CD4-positive, alpha-beta T cell treated with Interferon gamma for 1 hour (primary cell): ENCODE results near the gene TNFAIP8L2.

ENCODE experiments used
- DNase-seq: peaks from one replicate; pipeline ENCODE4 v3.0.0-alpha.2; 2020

The TNFAIP8L2 gene

GRCh38 chr1:151156515-151156819 lies at the start of gene TNFAIP8L2:
Gene TNFAIP8L2, plus strand, starts transcription at chr1:151156649. Its CDS starts 2,049 bp downstream, at chr1:151158698.
- peak; percentile 70 for DNase-seq

GRCh38 chr1:151106894-151107293 lies 49.6 kb upstream of the TNFAIP8L2 start:
- DNase-seq: no peak

GRCh38 chr1:151108331-151108730 lies 48.1 kb upstream of the TNFAIP8L2 start:
- DNase-seq: no peak

DNA sequence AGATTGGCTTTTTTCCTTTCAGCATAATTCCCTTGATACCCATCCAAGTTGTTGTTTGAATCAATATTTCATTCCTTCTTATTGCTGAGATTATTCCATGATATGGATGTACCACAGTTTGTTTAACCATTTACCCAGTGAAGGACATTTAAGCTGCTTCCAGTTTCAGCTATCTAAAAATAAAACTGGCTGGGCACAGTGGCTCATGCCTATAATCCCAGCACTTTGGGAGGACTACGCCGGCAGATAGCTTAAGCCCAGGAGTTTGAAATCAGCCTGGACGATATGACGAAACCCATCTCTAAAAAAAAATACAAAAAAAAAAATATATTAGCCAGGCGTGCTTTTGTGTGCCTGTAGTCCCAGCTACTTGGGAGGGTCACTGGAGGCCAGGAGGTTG lies 42.6 kb upstream of the TNFAIP8L2 start:
- no peak for DNase-seq

GRCh38 chr1:151124763-151125403 lies 31.6 kb upstream of the TNFAIP8L2 start:
- no peak for DNase-seq

- DNase-seq: no peak
These were observed 27.6 kb upstream of the TNFAIP8L2 start for GRCh38 chr1:151128800-151129199.

- DNase-seq: peak; percentile 86
These were observed 25.4 kb upstream of the TNFAIP8L2 start for GRCh38 chr1:151130987-151131586.

- DNase-seq: no peak
These were observed 24.6 kb upstream of the TNFAIP8L2 start for GRCh38 chr1:151131701-151132334.

DNA sequence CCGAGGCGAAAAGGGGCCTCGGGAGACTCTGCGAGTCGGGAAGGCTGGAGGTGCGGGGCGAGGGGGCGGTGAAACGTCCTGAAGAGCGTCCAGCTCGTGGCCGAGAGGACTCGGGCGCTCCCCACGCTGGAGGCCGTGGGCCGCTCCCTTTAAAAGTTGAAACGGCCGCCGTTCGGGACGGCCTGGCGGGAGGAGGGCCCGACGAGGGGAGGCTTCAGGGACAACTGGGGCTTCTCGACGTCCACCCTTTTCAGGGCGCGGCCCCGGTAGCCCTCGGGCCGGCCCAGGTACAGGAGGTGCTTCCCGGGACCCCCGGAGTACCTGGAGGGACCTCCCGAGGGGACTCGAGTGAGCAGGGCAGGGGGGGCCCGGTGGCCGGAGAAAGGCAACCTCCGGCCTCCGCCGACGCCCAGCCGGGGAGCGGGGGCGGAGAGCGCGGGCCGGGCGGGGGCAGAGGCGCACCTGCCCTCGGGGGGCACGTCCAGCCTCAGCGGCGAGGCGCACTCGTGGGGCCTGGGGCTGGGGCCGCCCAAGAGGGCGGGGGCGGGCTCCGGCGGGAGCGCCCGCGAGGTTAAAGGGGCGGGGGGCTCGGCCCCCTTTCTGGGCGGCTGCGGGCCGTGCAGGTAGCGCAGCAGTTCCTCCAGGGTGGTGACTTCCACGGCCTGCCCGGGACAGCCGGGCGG lies 24.0 kb upstream of the TNFAIP8L2 start:
- DNase-seq: no peak

GRCh38 chr1:151133018-151133806 lies 23.2 kb upstream of the TNFAIP8L2 start:
- DNase-seq: no peak

- no peak for DNase-seq
These were observed 22.1 kb upstream of the TNFAIP8L2 start for GRCh38 chr1:151134396-151134795.

DNA sequence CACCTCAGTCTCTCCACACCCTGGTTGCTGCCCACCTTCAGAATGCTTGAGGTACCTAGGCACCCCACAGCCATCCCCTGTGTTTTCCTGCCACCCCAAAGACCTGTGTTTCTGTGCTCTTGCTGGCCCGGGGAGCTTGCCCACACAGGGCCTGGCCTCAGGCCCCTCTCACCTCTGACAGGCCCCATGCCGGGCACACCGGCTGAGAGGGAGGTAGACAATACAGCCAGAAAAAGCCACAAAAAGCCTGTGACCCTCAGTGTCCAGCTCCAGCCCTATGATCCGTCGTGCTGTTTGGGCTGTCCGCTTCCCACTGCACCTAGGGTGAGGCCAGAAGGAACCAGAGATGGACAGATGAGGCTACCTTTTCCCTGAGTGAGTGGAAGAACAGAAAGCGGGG lies 21.5 kb upstream of the TNFAIP8L2 start:
- no peak for DNase-seq

- DNase-seq: no peak
These were observed 20.7 kb upstream of the TNFAIP8L2 start for GRCh38 chr1:151135433-151136385.

- DNase-seq: no peak
These were observed 18.7 kb upstream of the TNFAIP8L2 start for GRCh38 chr1:151137789-151138188.

DNA sequence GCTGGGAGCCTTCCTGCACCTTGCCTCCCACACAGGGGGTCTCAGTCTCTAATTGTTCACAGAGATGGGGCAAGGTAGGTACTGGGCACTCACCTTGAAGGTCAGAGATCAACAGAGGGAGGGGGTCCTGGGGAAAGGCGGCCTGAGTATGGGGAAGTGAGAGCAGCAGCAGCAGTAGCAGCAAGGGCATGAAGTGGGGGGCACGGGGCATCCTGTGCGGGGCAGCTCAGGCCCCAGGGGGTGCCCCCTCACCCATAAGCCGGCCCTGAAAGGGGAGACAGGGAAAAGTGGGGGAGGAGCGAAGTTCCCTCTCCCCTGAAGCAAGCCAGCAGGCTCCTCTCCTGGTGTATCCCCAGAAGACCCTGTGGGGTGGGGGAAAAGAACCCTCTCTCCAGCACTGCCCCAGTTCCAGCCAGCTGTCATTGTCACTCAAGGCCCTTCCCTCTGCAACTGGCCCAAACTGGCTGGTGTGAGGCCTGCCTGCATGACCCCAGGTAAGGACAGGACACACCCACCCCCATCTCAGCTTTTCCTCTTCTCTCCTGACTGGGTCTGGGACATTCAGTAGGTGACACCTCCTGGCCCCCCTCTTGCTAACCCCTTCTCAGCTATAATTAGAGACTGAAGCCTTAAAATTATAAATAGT lies 13.9 kb upstream of the TNFAIP8L2 start:
- no peak for DNase-seq

DNA sequence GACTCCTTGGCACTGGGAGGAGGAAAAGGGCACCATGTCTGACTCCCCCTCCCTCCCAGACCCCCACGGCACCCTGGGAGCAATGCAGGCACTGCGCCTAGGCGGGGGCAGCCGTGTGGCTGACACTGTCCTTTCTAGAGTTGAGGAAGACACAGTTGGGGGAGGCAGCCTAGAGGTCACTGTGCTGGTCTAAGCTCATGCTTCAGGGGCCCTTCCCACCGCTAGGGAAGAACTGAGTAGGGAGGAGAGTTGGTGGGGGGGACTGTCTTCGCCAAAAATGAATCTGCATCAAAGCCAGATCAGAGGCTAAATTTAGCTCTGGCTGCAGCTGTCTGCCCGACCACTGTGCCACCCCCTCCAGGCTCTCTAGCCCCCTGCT lies 13.4 kb upstream of the TNFAIP8L2 start:
- DNase-seq: no peak

GRCh38 chr1:151143986-151144385 lies 12.5 kb upstream of the TNFAIP8L2 start:
- no peak for DNase-seq

DNA sequence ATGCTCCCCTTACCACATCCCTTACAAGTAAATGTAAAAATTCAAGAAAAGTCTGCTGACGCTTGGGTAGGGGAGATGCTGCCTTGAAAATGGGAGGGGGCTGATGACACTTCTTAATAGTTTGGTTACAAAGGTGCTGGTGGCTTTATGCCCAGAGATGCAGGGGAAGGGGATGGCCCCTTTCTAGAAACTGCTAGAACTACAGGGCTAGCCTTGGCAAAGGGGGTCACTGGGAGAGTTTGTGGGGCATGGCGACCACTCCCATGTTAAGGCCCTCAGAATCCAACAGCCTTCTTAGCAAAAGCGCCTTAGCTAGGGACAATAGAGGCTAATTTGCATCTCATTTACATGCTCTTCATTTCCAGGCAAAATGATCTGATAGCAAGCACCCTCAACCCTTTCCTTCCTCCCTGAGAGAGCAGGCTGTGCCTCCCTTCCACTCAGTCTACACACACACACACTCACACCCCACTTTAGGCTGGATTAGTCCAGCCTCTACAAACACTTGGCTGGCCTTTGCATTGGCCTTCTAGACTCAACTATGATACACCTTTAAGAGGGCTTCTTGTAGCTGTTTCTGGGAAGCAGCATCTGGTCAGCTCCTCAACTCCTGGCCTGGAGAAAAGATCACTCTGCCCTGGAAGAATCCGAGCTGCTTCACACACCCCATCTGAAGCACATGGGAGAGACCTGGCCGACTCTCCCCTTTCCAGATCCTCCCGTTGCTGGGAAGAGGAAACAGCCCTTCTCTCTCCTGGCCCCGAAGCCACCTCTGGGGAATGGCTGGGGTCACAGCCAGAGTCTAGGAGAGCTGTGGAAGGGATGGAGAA lies 11.8 kb upstream of the TNFAIP8L2 start:
- DNase-seq: no peak

GRCh38 chr1:151145304-151146071 lies 11.0 kb upstream of the TNFAIP8L2 start:
- no peak for DNase-seq

- DNase-seq: no peak
These were observed 10.4 kb upstream of the TNFAIP8L2 start for GRCh38 chr1:151146072-151146411.
